Endothelial cell of umbilical vein (primary cell): Measurements from ENCODE around the gene SOX5.

Experiments used
- CTCF ChIP-seq, 2 donors: IDR thresholded peaks; 1 replicate in 1 of 2; 2 replicates in 1 of 2; pipeline ENCODE4 v1.5.1; 2011; ENCODE audit warnings: low read length in 2 of 2, mild to moderate bottlenecking in 2 of 2, moderate library complexity in 2 of 2, control low read depth in 1 of 2, inconsistent platforms in 1 of 2, low read depth in 1 of 2; ENCODE audit not compliant: insufficient read depth in 1 of 2; ENCODE audit errors: extremely low read depth in 1 of 2
- EZH2 ChIP-seq: IDR thresholded peaks from 2 replicates; pipeline ENCODE4 v1.6.1; 2012; ENCODE audit warnings: borderline replicate concordance, low read depth, mild to moderate bottlenecking, moderate library complexity, low read length, inconsistent platforms; ENCODE audit not compliant: severe bottlenecking
- GATA2 ChIP-seq: IDR thresholded peaks from 2 replicates; pipeline ENCODE4 v1.7.0; 2011; ENCODE audit warnings: low read depth, mild to moderate bottlenecking, moderate library complexity, mixed read lengths, low read length; ENCODE audit not compliant: insufficient read length, insufficient read depth
- JUN ChIP-seq: IDR thresholded peaks from 2 replicates; pipeline ENCODE4 v1.6.1; 2011; ENCODE audit warnings: borderline replicate concordance, low read depth; ENCODE audit not compliant: insufficient read length, insufficient read depth
- MAX ChIP-seq: IDR thresholded peaks from 2 replicates; pipeline ENCODE4 v1.6.1; 2011; ENCODE audit not compliant: insufficient read depth, insufficient read length
- MYC ChIP-seq: IDR thresholded peaks from one replicate; pipeline ENCODE4 v1.6.1; 2011; ENCODE audit warnings: mild to moderate bottlenecking, low read depth, low read length
- POLR2A ChIP-seq: IDR thresholded peaks from 2 replicates; pipeline ENCODE4 v1.6.1; 2012; ENCODE audit warnings: low read depth, mild to moderate bottlenecking, control low read depth, low read length
- POLR2AphosphoS5 ChIP-seq: IDR thresholded peaks from 2 replicates; pipeline ENCODE4 v1.6.1; 2012; ENCODE audit warnings: low read depth, mild to moderate bottlenecking, control low read depth, low read length, moderate library complexity; ENCODE audit not compliant: insufficient read depth

- TF ChIP-seq POLR2A (no peak), CTCF (IDR thresholded peaks at IDR 0.05; ENCODE audit: extremely low read depth in 1 of 2, insufficient read depth in 1 of 2, low read depth in 1 of 2, low read length in 2 of 2) (no peak), MYC (no peak), POLR2AphosphoS5 (no peak), EZH2 (no peak), MAX (no peak), JUN (no peak), GATA2 (no peak)
Measured at GRCh38 chr12:23752245-23752644, 197.2 kb downstream of the SOX5 start.
